NCI-H1417 treated with DMSO at 0.1 percent for 48 hours (cell line): Measurements from ENCODE around the gene SCAMP2.

Experiments
- DNase-seq: peaks from one replicate; lab custom pipeline; 2025; lab: John Stamatoyannopoulos, UW

The SCAMP2 gene

GRCh38 chr15:74857671-74858368 lies 15.3 kb downstream of the SCAMP2 start:
- DNase-seq: no peak

GRCh38 chr15:74857082-74857655 lies 16.0 kb downstream of the SCAMP2 start:
- DNase-seq: no peak

GRCh38 chr15:74856537-74856936 lies 16.6 kb downstream of the SCAMP2 start:
- DNase-seq: no peak

- no peak for DNase-seq
These were observed 17.3 kb downstream of the SCAMP2 start for GRCh38 chr15:74855857-74856256.

- no peak for DNase-seq
These were observed 18.6 kb downstream of the SCAMP2 start for GRCh38 chr15:74854453-74855022.

- no peak for DNase-seq
These were observed 21.2 kb downstream of the SCAMP2 start for GRCh38 chr15:74851960-74852359.

GRCh38 chr15:74850393-74850792 lies 22.8 kb downstream of the SCAMP2 start:
- no peak for DNase-seq

GRCh38 chr15:74847432-74847831 lies 25.7 kb downstream of the SCAMP2 start:
- DNase-seq: no peak

- DNase-seq: no peak
These were observed 27.6 kb downstream of the SCAMP2 start for GRCh38 chr15:74845581-74845980.

GRCh38 chr15:74845208-74845568 lies 28.0 kb downstream of the SCAMP2 start:
- DNase-seq: no peak

- DNase-seq: no peak
These were observed 28.6 kb downstream of the SCAMP2 start for GRCh38 chr15:74844319-74845207.

- DNase-seq: no peak
These were observed 29.3 kb downstream of the SCAMP2 start for GRCh38 chr15:74843891-74844299.

- DNase-seq: no peak
These were observed 29.7 kb downstream of the SCAMP2 start for GRCh38 chr15:74843445-74843828.

- peak; percentile 60 for DNase-seq
These were observed 30.4 kb downstream of the SCAMP2 start, which contains the start of gene ULK3 for GRCh38 chr15:74842581-74843444. Gene ULK3, minus strand, starts transcription at chr15:74843156. Its CDS starts 51 bp downstream, at chr15:74843105.

GRCh38 chr15:74841891-74842373 lies 31.2 kb downstream of the SCAMP2 start:
- no peak for DNase-seq

- no peak for DNase-seq
These were observed 32.1 kb downstream of the SCAMP2 start for GRCh38 chr15:74840851-74841775.

- no peak for DNase-seq
These were observed 33.4 kb downstream of the SCAMP2 start for GRCh38 chr15:74839526-74840395.

GRCh38 chr15:74838746-74839525 lies 34.2 kb downstream of the SCAMP2 start:
- DNase-seq: no peak

GRCh38 chr15:74838137-74838516 lies 35.0 kb downstream of the SCAMP2 start:
- no peak for DNase-seq
